ENCODE data around the gene OXTR. TPM values are rescaled to one million over a fixed set of nuclear protein-coding genes. Genes with fewer than 3 reads are reported as not detected.

Gene OXTR
- total RNA-seq, 1 donor from 2014 or later: 24.0 TPM

DNA sequence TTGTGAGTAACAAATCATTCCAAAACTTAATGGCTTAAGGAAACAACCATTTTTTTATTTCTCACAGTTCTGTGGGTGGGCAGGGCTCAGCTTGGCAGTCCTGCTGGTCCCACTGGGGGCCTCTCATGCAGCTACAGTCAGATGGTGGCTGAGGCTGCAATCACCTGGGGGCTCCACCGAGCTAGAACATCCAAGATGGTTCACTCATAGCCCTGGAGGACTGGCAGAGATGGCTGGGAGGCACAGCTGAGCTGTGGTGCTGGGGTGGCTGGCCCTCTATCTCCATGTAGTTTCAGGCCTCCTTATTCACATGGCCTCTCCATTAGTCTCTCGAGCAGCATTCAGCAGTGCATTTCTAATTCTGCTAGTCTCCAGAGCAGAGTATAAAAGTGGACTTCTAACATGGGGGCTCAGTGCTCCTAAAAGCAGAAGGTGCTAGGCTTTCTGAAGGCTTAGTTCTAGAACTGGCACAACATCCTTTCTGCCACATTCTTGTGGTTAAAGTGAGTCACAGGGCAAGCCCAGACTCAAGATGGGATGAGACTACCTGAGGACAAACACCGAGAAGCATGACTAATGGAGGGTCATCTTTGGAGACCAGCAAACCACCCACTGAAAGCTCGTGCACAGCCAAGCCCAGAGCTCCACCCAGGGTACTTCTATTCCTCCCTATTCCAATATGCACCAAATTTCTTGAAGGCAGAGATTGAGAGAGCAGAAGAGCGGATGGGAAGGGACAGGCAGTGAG is 29.5 kb downstream of the OXTR start:
- TF ChIP-seq, protein P1, sequence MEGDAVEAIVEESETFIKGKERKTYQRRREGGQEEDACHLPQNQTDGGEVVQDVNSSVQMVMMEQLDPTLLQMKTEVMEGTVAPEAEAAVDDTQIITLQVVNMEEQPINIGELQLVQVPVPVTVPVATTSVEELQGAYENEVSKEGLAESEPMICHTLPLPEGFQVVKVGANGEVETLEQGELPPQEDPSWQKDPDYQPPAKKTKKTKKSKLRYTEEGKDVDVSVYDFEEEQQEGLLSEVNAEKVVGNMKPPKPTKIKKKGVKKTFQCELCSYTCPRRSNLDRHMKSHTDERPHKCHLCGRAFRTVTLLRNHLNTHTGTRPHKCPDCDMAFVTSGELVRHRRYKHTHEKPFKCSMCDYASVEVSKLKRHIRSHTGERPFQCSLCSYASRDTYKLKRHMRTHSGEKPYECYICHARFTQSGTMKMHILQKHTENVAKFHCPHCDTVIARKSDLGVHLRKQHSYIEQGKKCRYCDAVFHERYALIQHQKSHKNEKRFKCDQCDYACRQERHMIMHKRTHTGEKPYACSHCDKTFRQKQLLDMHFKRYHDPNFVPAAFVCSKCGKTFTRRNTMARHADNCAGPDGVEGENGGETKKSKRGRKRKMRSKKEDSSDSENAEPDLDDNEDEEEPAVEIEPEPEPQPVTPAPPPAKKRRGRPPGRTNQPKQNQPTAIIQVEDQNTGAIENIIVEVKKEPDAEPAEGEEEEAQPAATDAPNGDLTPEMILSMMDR (IDR thresholded peaks at IDR 0.05): no peak
- H3K9me3 Mint-ChIP-seq (ENCODE audit: unreplicated experiment): no peaks in the 10 kb centered on the region
- H3K36me3 Mint-ChIP-seq (ENCODE audit: unreplicated experiment): no peaks in the 10 kb centered on the region
- H3K4me1 Mint-ChIP-seq (ENCODE audit: unreplicated experiment): peaks cover 38% of the 10 kb centered on the region
- H3K27me3 Mint-ChIP-seq (ENCODE audit: unreplicated experiment): no peaks in the 10 kb centered on the region
- H3K4me3 Mint-ChIP-seq (ENCODE audit: unreplicated experiment): no peak overlapping the region
- no peak for DNase-seq (ENCODE audit: extremely low spot score, unreplicated experiment)
- H3K27ac Mint-ChIP-seq (ENCODE audit: unreplicated experiment): no peak overlapping the region

DNA sequence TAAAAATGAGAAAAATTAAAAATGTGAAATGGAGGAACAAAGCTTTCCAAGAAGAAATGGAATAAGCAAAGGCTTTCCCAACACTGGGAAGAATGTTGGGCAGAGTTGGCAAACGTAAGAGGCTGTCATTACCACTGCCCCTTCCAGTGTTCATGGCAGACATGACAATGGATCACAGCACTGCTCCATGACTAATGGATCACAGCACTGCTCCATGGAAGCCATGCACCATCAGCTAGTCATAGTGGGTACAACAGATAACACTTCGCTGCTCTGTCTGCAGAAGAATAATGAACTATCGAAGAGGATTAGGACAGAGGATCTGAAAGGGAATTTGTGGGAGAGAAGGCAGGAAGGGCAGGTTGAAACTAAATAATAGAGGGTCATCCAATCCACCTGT is 30.8 kb downstream of the OXTR start:
- Mint-ChIP-seq H3K27ac (ENCODE audit: unreplicated experiment) (no peak overlapping the region), H3K9me3 (ENCODE audit: unreplicated experiment) (no peaks in the 10 kb centered on the region), H3K4me3 (ENCODE audit: unreplicated experiment) (no peak overlapping the region), H3K36me3 (ENCODE audit: unreplicated experiment) (no peaks in the 10 kb centered on the region), H3K27me3 (ENCODE audit: unreplicated experiment) (no peaks in the 10 kb centered on the region), H3K4me1 (ENCODE audit: unreplicated experiment) (peaks cover 39% of the 10 kb centered on the region)
- DNase-seq (ENCODE audit: extremely low spot score, unreplicated experiment): no peak
- TF ChIP-seq, protein P1 (IDR thresholded peaks at IDR 0.05): no peak

- no peak overlapping the region for H3K27ac Mint-ChIP-seq (ENCODE audit: unreplicated experiment)
- DNase-seq (ENCODE audit: extremely low spot score, unreplicated experiment): no peak
- TF ChIP-seq, protein P1 (IDR thresholded peaks at IDR 0.05): no peak
- H3K4me1 Mint-ChIP-seq (ENCODE audit: unreplicated experiment): peaks cover 31% of the 10 kb centered on the region
- no peak overlapping the region for H3K4me3 Mint-ChIP-seq (ENCODE audit: unreplicated experiment)
- H3K9me3 Mint-ChIP-seq (ENCODE audit: unreplicated experiment): no peaks in the 10 kb centered on the region
- H3K36me3 Mint-ChIP-seq (ENCODE audit: unreplicated experiment): no peaks in the 10 kb centered on the region
- H3K27me3 Mint-ChIP-seq (ENCODE audit: unreplicated experiment): no peaks in the 10 kb centered on the region
These were observed 31.6 kb downstream of the OXTR start for GRCh38 chr3:8737823-8738222.

DNA sequence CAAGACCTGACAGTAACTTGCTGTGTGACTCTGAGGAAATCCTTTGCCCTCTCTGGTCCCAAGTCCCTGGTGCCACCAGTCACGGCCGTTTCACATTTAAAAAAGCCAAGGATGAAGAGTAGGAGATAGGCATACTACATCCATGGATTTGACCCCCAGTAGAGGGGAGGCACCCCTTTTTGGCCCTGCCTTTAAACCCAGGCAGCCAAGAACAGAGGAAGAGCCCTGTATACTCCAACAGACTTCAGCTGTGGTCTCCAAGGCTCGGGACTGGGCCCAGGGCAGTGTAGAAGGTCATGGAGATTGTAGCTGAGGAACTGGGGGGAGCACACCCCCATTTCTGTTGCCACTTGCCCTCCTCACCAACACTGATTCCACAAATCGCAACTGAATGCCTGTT is 32.1 kb downstream of the OXTR start:
- H3K9me3 Mint-ChIP-seq (ENCODE audit: unreplicated experiment): no peaks in the 10 kb centered on the region

GRCh38 chr3:8736436-8736835 is 33.0 kb downstream of the OXTR start:
- H3K4me3 Mint-ChIP-seq (ENCODE audit: unreplicated experiment): no peak overlapping the region
- no peak for DNase-seq (ENCODE audit: extremely low spot score, unreplicated experiment)
- TF ChIP-seq, protein P1 (IDR thresholded peaks at IDR 0.05): no peak
- H3K27me3 Mint-ChIP-seq (ENCODE audit: unreplicated experiment): no peaks in the 10 kb centered on the region
- H3K27ac Mint-ChIP-seq (ENCODE audit: unreplicated experiment): no peak overlapping the region
- H3K36me3 Mint-ChIP-seq (ENCODE audit: unreplicated experiment): no peaks in the 10 kb centered on the region
- H3K4me1 Mint-ChIP-seq (ENCODE audit: unreplicated experiment): peaks cover 18% of the 10 kb centered on the region
- H3K9me3 Mint-ChIP-seq (ENCODE audit: unreplicated experiment): no peaks in the 10 kb centered on the region

More for the DNA sequence above, 32.1 kb downstream of the OXTR start:
- no peaks in the 10 kb centered on the region for H3K36me3 Mint-ChIP-seq (ENCODE audit: unreplicated experiment)
- no peak overlapping the region for H3K4me3 Mint-ChIP-seq (ENCODE audit: unreplicated experiment)
- H3K27ac Mint-ChIP-seq (ENCODE audit: unreplicated experiment): no peak overlapping the region
- peaks cover 26% of the 10 kb centered on the region for H3K4me1 Mint-ChIP-seq (ENCODE audit: unreplicated experiment)
- TF ChIP-seq, protein P1 (IDR thresholded peaks at IDR 0.05): no peak
- no peaks in the 10 kb centered on the region for H3K27me3 Mint-ChIP-seq (ENCODE audit: unreplicated experiment)
- no peak for DNase-seq (ENCODE audit: extremely low spot score, unreplicated experiment)
